ENCODE measurements around the gene FTO.

DNA sequence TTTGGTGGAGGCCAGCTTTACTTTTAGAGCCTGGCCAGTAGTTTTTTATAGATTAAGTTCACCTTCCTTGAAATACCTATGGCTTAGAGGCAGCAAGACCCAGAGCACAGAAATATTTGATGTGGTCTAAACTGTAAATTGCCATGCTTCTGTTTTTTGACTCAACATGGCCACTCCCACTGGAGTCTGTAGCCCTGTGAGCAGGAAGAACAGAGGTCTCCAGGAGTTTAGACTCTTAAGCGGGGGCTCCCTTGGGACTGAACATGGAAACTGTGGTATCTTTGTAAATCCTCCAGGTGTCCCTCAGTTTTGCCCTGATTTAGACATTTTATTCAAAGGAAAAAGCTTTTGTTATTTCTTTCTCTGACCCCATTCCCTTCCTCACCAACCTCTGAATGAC is 145.6 kb downstream of the FTO start:
- TF ChIP-seq, protein P1, sequence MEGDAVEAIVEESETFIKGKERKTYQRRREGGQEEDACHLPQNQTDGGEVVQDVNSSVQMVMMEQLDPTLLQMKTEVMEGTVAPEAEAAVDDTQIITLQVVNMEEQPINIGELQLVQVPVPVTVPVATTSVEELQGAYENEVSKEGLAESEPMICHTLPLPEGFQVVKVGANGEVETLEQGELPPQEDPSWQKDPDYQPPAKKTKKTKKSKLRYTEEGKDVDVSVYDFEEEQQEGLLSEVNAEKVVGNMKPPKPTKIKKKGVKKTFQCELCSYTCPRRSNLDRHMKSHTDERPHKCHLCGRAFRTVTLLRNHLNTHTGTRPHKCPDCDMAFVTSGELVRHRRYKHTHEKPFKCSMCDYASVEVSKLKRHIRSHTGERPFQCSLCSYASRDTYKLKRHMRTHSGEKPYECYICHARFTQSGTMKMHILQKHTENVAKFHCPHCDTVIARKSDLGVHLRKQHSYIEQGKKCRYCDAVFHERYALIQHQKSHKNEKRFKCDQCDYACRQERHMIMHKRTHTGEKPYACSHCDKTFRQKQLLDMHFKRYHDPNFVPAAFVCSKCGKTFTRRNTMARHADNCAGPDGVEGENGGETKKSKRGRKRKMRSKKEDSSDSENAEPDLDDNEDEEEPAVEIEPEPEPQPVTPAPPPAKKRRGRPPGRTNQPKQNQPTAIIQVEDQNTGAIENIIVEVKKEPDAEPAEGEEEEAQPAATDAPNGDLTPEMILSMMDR (IDR thresholded peaks at IDR 0.05): no peak
- no peak for TF ChIP-seq POLR2AphosphoS5 (IDR thresholded peaks at IDR 0.05; ENCODE audit: insufficient read depth in 1 of 2, low read depth in 1 of 2)
